ENCODE results near the gene CRYGN.

Gene CRYGN

GRCh38 chr7:151437866-151438516 lies 1.9 kb downstream of the CRYGN start:
- DNase-seq, result no peak

- no peak for DNase-seq
These were observed 2.8 kb downstream of the CRYGN start for GRCh38 chr7:151437159-151437553.

- no peak for DNase-seq
These were observed 3.3 kb downstream of the CRYGN start for GRCh38 chr7:151436446-151437158.

- no peak for DNase-seq
These were observed 4.0 kb downstream of the CRYGN start for GRCh38 chr7:151435971-151436370.

GRCh38 chr7:151435103-151435916 lies 4.6 kb downstream of the CRYGN start:
- no peak for DNase-seq

GRCh38 chr7:151434549-151434948 lies 5.4 kb downstream of the CRYGN start:
- no peak for DNase-seq

GRCh38 chr7:151433721-151434400 lies 6.1 kb downstream of the CRYGN start:
- DNase-seq, result no peak

- DNase-seq, result no peak
These were observed 7.1 kb downstream of the CRYGN start for GRCh38 chr7:151432658-151433521.

GRCh38 chr7:151431768-151432311 lies 8.1 kb downstream of the CRYGN start:
- no peak for DNase-seq

- DNase-seq, result no peak
These were observed 8.6 kb downstream of the CRYGN start for GRCh38 chr7:151431281-151431767.

- no peak for DNase-seq
These were observed 9.3 kb downstream of the CRYGN start for GRCh38 chr7:151430391-151431205.

- DNase-seq, result peak in 1 of 2 experiments; percentile 45
These were observed 10.2 kb downstream of the CRYGN start for GRCh38 chr7:151429560-151430331.

GRCh38 chr7:151429237-151429559 lies 10.7 kb downstream of the CRYGN start:
- DNase-seq, result no peak

- no peak for DNase-seq
These were observed 11.3 kb downstream of the CRYGN start for GRCh38 chr7:151428378-151429236.

GRCh38 chr7:151427705-151428377 lies 12.1 kb downstream of the CRYGN start:
- DNase-seq, result no peak

GRCh38 chr7:151426904-151427704 lies 12.8 kb downstream of the CRYGN start:
- DNase-seq, result no peak

GRCh38 chr7:151426441-151426903 lies 13.5 kb downstream of the CRYGN start:
- DNase-seq, result no peak

Data from stimulated activated CD4-positive, alpha-beta T cell treated with anti-CD3 and anti-CD28 coated beads, Interleukin-4, amount 100 ng/mL, for 4 hours (primary cell).